HG02884 (cell line): ENCODE results near the gene LRP1B.

Experiments
- ATAC-seq: cut with Tn5 transposase; IDR thresholded peaks from one replicate; pipeline ENCODE4 v1.9.1; 2021; ENCODE audit warnings: mild to moderate bottlenecking, moderate library complexity; ENCODE audit not compliant: unreplicated experiment

LRP1B gene

DNA sequence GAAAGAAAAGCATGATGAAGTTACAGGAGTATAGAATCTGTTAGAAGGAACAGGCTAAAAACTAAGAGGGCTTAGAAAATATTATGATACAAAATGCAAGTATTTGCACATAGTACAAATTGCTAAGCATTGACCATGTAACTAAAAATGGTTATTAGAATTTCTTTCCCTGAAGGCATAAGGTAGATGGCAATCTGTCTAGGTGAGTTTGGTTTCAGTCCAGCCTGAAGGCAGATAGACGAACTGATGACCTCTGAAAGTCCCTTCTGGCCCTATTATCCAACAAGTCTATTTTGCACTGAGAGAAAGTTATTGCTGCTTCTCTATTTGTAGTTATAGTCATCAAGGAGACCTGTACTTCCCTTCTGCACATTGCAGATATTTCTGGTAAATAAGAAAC, 663.5 kb downstream of the LRP1B start:
- no peak for ATAC-seq

- ATAC-seq: no peak
These were observed 665.8 kb downstream of the LRP1B start for GRCh38 chr2:141464995-141465394.

GRCh38 chr2:141458351-141458750, 672.5 kb downstream of the LRP1B start:
- no peak for ATAC-seq

GRCh38 chr2:141455877-141456276, 674.9 kb downstream of the LRP1B start:
- ATAC-seq: no peak

DNA sequence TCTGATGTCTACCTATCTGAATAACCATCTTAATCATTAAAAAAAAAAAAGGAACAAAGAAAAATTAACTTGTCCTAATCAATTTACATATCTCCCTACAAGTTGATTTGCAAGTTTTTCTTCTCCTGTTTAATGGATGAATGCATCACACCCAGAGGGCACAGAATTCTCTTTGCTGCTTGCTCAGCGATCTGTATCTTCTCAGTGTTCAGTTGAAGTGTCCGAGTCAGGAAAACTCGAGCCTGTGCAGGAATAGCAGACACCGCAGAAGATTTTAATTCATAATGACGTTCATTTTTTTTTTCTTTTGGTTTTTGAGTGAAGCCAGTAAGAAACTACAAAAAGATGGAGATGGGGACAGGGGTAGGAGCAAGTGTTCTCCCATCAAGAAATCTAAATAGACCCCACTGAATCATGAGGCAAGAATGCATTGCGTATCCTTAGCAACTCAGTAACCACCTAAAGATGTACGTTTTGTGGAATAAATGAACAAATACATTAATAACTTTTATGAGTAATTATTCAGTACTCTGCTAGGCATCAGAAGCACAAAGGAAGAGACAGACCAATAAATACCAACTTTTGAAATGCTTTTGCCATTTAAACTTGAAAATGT, 675.5 kb downstream of the LRP1B start:
- ATAC-seq: no peak

GRCh38 chr2:141440072-141440635, 690.7 kb downstream of the LRP1B start:
- no peak for ATAC-seq

DNA sequence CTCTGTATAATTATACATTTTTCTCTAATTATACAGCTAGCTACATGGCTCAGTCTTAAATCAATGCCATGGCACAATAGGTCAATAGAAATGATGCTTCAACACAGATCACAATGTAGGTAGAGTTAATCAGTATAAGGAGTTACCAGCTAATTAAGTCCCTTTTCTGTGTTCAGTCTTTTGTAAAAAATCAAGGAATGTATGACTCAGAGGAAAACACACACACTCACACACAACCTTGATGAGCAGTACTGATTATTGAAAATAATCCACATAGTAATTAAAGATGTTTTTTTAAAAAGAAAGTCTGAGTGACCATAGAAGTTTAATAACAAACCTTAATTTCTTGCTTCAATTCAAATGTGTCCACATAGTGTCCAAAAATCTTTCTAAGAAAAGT, 691.3 kb downstream of the LRP1B start:
- no peak for ATAC-seq

GRCh38 chr2:141438536-141438935, 692.3 kb downstream of the LRP1B start:
- ATAC-seq: no peak

GRCh38 chr2:141437521-141437920, 693.3 kb downstream of the LRP1B start:
- ATAC-seq: no peak

DNA sequence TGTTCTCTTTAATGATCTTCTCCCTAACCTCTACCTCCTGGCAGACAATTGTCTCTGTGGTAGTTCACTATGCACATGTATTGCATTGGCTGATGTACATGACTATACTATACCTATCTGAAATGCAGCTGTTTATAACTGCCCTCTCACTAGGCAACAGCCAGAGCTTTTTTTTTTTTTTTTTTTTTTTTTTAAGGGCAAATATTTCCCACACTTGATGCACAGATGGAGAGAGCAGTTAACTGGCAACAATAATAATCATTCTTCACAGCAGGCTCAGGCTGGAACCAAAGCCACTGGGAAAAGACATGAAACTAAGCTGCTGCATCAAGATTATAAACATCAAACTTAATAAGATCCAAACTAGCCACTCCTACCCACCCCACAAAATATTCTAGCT, 707.7 kb downstream of the LRP1B start:
- no peak for ATAC-seq

DNA sequence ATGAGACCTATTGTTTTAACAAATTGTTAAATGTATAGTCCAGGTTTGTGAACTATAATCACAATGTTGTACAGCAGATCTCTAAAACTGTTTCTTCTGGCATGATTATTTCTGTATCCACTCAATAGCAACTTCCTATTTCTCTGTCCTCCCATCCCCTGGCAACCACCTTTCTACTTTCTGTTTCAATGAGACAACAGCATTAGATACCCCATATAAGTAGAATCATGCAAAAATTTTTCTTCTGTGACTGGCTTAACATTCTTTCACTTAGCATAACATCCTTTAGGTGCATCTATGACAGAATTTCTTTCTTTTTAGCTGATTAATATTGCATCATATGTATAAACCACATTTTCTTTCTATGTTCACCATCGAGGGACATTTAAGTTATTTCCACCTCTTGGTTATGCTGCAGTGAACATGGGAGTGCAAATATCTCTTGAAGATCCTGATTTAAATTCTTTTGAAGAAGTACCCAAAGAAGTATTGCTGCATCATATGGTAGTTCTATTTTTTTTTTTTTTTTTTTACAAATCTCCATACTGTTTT, 713.5 kb downstream of the LRP1B start:
- ATAC-seq: peak; percentile 69

GRCh38 chr2:141411419-141411818, 719.4 kb downstream of the LRP1B start:
- ATAC-seq: no peak

DNA sequence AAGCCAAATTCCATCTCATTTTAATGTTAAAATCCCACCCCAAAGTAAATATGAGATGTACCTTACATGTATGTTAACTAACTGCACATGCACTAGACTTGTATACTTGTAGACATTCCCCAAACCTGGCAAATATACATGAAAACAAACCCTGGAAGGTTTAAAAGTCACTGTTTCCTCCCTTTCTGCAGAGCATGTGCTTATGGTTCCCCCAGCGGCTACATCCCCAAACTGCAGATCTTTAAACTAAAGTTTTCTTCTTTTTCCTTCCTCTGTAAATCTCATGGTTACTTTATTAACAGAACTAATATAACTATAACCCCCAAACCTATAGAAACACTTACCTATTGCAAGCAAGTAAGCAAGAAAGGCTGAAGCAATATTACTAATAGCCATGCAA, 731.5 kb downstream of the LRP1B start:
- peak; percentile 73 for ATAC-seq

DNA sequence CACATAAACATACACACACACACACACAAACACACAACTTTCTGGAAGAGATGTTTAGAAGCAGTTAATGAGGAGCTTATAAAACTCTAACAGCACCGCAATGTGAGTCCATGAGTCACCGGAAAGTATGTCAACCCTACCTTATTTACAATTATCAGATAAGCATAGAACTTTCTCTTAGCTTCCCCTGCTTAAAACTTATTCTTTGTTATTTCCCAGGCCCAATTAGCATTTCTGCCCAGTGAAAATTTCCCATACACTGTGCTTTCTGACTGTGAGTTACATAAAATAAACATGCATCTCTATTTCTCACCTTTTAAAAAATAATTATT, 737.6 kb downstream of the LRP1B start:
- ATAC-seq: no peak

GRCh38 chr2:141392517-141393213, 738.2 kb downstream of the LRP1B start:
- no peak for ATAC-seq

GRCh38 chr2:141386168-141386567, 744.6 kb downstream of the LRP1B start:
- no peak for ATAC-seq

- ATAC-seq: no peak
These were observed 746.1 kb downstream of the LRP1B start for GRCh38 chr2:141384676-141385075.

GRCh38 chr2:141381946-141382345, 748.9 kb downstream of the LRP1B start:
- no peak for ATAC-seq

GRCh38 chr2:141380008-141380979, 750.5 kb downstream of the LRP1B start:
- ATAC-seq: no peak

- no peak for ATAC-seq
These were observed 766.0 kb downstream of the LRP1B start for GRCh38 chr2:141364821-141365220.

DNA sequence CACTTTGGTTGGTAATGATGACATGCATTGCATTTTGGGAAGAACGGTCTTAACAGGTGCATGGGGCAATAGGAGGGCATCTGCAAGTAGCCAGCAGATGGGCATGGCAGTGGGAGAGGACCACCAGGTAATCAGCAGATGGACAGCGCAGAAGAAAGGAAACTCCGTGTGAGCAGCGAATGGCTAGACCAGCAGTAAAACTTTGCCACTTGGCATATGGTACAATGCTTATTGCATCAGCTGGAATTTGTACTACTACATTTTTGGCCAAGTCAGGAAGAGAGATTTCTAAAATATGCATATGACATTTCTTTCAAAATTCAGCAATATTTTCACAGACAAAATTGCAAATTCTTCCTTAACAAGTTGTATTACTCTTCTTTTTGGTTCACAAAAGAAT, 768.5 kb downstream of the LRP1B start:
- no peak for ATAC-seq
